Activated naive CD4-positive, alpha-beta T cell treated with anti-CD3 and anti-CD28 coated beads for 36 hours (primary cell): ENCODE data around the gene ENDOV. TPM values are rescaled to one million over a fixed set of nuclear protein-coding genes. Genes with fewer than 3 reads are reported as not detected.

Experiments used
- CTCF ChIA-PET: fragments of 350-600 bp; sonication (Branson Sonifier 250); formaldehyde crosslinking; loops from one replicate; lab custom pipeline; 2021; ENCODE audit warnings: antibody characterized with exemption; lab: Charles Lee
- DNase-seq: peaks from one replicate; pipeline ENCODE4 v3.0.0-alpha.2; 2020
- H3K27ac Mint-ChIP-seq: one replicate; pipeline ENCODE4 v1.8.0; 2021; ENCODE audit warnings: mild to moderate bottlenecking, mixed read lengths
- H3K27me3 Mint-ChIP-seq: one replicate; pipeline ENCODE4 v1.8.0; 2021; ENCODE audit warnings: low read depth, mixed read lengths
- H3K36me3 Mint-ChIP-seq: one replicate; pipeline ENCODE4 v1.8.0; 2021; ENCODE audit warnings: low read depth, mixed read lengths
- H3K4me1 Mint-ChIP-seq: one replicate; pipeline ENCODE4 v1.8.0; 2021; ENCODE audit warnings: low read depth, mixed read lengths
- H3K4me3 Mint-ChIP-seq: one replicate; pipeline ENCODE4 v1.8.0; 2021; ENCODE audit warnings: mild to moderate bottlenecking, moderate library complexity, mixed read lengths
- H3K9me3 Mint-ChIP-seq: one replicate; pipeline ENCODE4 v1.8.0; 2021; ENCODE audit warnings: mixed read lengths
- intact Hi-C: fragments of 100-400 bp; cut with micrococcal nuclease; formaldehyde crosslinking; loops from one replicate; pipeline ENCODE4 v1.15.1; 2023
- total RNA-seq, 2 experiments: library from RNA; stranded (reverse); gene quantifications; one replicate each; pipeline ENCODE4 v1.2.3, GENCODE V29; 2021

The ENDOV gene
- total RNA-seq, 2 experiments from 2014 or later, result 9.0 to 11.7 TPM

DNA sequence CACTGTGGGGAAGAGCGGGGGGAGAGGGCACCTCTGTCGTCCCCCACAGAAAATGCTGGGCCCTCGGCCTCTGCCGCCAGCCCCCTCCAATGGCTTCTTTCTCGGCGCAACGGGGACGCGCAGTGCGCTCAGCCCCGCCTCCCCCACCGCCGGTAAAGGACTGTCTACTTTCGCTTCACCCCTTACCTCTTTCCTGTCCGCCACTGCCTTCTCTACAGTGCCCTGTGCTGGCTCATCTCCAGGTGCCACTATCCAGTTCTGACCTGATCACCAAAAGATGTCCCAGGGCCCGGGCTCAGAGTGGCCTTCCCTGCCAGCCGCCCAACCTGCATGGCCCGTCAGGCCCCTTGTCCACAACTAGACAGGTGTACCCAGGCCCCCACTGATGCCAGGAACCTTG, 7.3 kb downstream of the ENDOV start:
- intact Hi-C loops, result no loop called here
- H3K27me3 Mint-ChIP-seq, result no peaks in the 10 kb centered on the region
- H3K4me1 Mint-ChIP-seq, result peaks cover 8% of the 10 kb centered on the region
- peaks cover 1% of the 10 kb centered on the region for H3K36me3 Mint-ChIP-seq
- CTCF ChIA-PET, result no interaction called here
- no peak for DNase-seq
- H3K9me3 Mint-ChIP-seq, result no peaks in the 10 kb centered on the region
- H3K27ac Mint-ChIP-seq, result no peak overlapping the region
- H3K4me3 Mint-ChIP-seq, result no peak overlapping the region

DNA sequence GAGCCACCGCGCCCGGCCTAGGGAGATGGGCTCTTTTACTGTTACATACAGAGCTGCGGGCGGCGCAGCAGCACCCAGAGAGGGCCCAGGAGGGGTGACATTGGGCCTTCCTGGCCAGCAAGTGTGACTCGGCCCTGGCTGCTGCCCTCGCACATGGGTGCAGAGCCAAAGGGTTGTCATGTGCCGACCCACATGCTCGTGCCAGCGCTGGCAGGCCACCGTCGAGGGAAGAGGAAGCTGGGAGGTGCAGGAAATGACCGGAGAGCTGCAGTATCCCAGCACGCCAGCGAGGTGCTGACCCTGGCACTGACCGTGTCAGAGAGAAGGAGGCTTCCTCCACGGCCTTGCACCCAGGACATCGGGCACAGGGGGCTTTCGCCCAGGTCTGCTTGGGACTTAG, 8.0 kb downstream of the ENDOV start:
- H3K27ac Mint-ChIP-seq, result no peak overlapping the region
- H3K36me3 Mint-ChIP-seq, result no peaks in the 10 kb centered on the region
- H3K9me3 Mint-ChIP-seq, result no peaks in the 10 kb centered on the region
- H3K4me3 Mint-ChIP-seq, result no peak overlapping the region
- CTCF ChIA-PET, result no interaction called here
- H3K4me1 Mint-ChIP-seq, result peaks cover 8% of the 10 kb centered on the region
- no peak for DNase-seq
- intact Hi-C loops, result no loop called here
- no peaks in the 10 kb centered on the region for H3K27me3 Mint-ChIP-seq

DNA sequence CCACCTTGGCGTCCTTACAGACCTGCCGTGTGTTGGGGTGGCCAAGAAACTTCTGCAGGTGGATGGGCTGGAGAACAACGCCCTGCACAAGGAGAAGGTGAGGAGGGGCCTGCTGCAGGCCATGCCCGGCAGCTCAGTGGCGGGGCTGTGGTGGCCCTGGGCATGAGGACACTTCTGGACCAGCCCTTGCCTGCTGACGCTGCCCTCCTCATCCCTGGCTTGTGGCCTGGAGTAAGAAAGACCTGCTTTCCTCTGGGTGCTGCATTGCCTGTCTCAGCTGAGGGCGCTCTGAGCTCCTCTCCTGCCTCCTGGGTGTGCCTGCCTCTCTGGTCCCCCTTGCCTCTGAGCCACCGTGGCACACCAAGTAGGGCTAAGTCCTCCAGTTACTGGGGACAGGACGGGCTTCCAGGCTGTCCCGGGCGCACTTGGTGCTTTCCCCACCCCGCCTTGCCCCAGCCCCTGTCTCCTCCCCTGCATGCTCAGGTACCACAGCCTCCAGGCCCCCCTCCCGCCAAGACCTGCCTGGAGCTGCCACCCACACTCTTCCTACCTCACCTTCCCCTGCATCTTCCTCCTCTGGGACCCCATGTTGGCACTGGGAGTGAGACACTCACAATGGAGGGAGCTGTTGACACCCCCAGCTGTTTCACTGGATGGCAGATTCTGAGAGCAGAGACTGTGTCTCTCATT, 8.7 kb downstream of the ENDOV start:
- CTCF ChIA-PET, result interaction anchor here (0.9 to 1.3 kb wide), 4 partner anchors 8 to 549 kb away, joined by 3 to 4 read pairs (median 3); no protein-coding TSS in a partner anchor
- Mint-ChIP-seq H3K4me1 (peaks cover 8% of the 10 kb centered on the region), H3K36me3 (no peaks in the 10 kb centered on the region), H3K4me3 (no peak overlapping the region), H3K27ac (no peak overlapping the region), H3K27me3 (no peaks in the 10 kb centered on the region), H3K9me3 (no peaks in the 10 kb centered on the region)
- no peak for DNase-seq
- intact Hi-C loops, result no loop called here

DNA sequence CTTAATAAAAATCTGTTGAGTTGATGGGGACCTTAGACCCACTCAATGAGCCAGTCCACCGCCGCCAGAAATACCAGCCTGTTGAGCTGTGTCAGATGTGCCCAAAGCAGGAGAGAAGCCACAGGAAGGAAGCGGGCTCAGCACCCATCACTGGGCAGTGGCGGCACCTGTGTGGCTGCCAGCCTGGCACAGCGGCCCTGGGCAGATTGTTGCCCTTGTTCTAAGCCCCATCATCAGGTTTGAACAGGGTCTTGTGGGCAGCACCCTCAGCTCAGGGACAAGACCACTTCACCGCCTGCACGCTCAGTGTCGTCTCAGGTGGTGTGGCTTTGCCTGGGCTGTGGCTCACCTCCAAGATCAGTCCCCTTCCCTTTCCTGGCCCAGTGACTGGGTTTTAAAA, 9.3 kb downstream of the ENDOV start:
- CTCF ChIA-PET, result interaction anchor here (0.9 to 1.3 kb wide), 4 partner anchors 8 to 549 kb away, joined by 3 to 4 read pairs (median 3); no protein-coding TSS in a partner anchor
- Mint-ChIP-seq H3K27me3 (no peaks in the 10 kb centered on the region), H3K4me3 (no peak overlapping the region), H3K4me1 (peaks cover 8% of the 10 kb centered on the region), H3K27ac (no peak overlapping the region), H3K36me3 (no peaks in the 10 kb centered on the region), H3K9me3 (no peaks in the 10 kb centered on the region)
- no peak for DNase-seq
- intact Hi-C loops, result no loop called here

DNA sequence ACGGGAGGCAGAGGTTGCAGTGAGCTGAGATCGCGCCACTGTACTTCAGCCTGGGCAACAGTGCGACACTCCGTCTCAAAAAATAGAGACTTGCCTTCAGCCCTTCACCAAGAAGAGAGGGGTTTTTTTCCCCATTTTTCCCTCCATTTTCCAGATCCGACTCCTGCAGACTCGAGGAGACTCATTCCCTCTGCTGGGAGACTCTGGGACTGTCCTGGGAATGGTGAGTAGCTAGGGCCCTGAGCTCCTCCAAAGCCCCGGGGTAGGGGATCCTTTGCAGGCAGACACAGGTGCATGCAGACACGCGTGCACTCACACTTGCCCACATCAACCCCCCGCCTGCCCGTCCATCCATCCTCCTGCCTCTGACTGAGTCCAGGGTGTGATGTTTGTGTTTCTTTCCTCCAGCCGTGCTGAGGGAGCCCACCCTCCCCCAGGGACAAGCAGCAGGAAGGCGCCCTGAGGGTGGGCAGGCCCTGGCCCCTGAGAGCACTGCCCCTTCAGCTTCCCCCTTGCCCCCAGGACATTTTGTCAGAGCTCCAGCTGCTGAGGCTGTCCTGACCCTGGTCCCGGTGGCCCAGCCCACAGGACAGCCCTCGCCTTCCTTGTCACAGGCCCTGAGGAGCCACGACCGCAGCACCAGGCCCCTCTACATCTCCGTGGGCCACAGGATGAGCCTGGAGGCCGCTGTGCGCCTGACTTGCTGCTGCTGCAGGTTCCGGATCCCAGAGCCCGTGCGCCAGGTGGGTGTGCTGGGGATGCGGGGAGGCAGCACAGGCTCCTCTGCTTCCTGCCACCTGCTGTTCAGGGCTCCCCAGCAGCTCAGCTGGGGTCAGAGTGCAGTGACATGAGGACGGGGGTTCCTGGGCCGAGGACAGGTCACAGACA, 10.2 kb downstream of the ENDOV start:
- Mint-ChIP-seq H3K4me1 (peaks cover 8% of the 10 kb centered on the region), H3K27me3 (no peaks in the 10 kb centered on the region), H3K9me3 (no peaks in the 10 kb centered on the region), H3K4me3 (no peak overlapping the region), H3K27ac (no peak overlapping the region), H3K36me3 (no peaks in the 10 kb centered on the region)
- CTCF ChIA-PET, result interaction anchor here (1.1 to 1.2 kb wide), 2 partner anchors 9 to 30 kb away, joined by 3 to 4 read pairs; no protein-coding TSS in a partner anchor
- intact Hi-C loops, result loop anchor here (5.0 kb wide), 2 partner anchors 52 to 677 kb away; partner anchors contain the start of gene NPTX1
- DNase-seq, result no peak

DNA sequence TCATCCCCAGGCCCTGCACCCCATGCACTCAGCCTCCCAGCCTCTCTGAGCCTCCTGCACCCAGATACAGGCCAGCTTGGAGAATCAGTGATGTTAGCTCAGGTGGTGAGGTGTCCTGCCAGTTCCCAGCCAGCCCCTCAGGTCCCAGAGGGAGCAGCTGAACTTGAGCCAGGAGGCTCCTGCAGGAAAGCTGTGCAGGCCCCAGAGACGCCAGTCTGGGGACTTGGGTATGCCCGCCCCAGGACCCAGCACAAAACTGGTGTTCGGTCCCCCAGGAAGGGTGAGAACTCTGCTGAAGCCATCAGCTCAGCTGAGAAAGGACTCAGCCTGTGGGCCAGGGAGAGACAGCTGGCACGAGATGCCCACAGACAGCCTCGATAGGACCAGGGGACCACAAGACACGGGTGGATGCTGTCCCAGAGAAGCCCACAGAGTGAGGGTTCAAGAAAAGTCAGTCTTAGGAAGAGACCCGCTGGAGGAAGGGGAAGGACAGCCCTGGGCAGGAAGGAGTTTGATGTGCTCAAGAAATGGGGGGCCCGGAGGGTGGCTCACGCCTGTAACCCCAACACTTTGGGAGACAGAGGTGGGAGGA, 11.0 kb downstream of the ENDOV start:
- H3K4me1 Mint-ChIP-seq, result peaks cover 8% of the 10 kb centered on the region
- DNase-seq, result no peak
- CTCF ChIA-PET, result interaction anchor here (1.1 to 2.1 kb wide), 3 partner anchors 10 to 29 kb away, joined by 3 to 5 read pairs (median 5); no protein-coding TSS in a partner anchor
- no peaks in the 10 kb centered on the region for H3K9me3 Mint-ChIP-seq
- intact Hi-C loops, result loop anchor here (1.0 to 5.0 kb wide), 3 partner anchors 51 to 676 kb away; partner anchors contain the start of gene NPTX1
- no peaks in the 10 kb centered on the region for H3K27me3 Mint-ChIP-seq
- H3K4me3 Mint-ChIP-seq, result no peak overlapping the region
- H3K27ac Mint-ChIP-seq, result no peak overlapping the region
- no peaks in the 10 kb centered on the region for H3K36me3 Mint-ChIP-seq

DNA sequence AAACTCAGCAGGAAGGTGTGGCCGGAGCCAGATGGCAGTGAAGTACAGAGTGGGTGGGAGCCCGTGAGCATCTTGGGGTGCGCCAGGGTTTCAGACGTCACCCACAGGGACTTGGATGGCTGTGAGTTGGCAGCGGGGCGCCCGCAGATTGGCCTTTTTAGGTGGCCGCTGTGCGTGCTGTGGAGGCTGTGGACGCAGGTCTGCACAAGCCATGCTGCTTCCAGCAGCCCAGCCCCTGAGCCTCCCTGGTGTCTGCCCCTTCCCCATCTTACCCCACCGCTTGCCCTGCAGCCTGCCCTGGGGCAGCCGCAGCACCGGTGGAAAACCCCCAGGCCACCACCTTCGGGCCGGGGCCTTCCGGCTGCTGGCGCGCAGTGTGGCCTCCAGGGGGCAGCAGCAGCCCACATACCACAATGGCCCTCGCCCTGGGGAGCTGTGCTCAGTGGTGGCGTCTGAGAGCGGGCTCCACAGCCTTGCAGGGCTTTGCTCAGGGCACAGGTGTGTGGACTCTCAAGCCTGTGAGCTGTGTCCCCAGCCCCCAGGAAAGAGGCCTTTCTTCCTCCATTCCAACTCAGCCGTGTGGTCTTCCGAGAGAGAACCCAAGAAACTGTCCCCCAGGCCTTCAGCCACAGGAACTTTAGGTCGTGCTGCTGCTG, 11.8 kb downstream of the ENDOV start:
- no peak overlapping the region for H3K27ac Mint-ChIP-seq
- CTCF ChIA-PET, result interaction anchor here (0.6 to 2.2 kb wide), 15 partner anchors 11 to 544 kb away, joined by 3 to 20 read pairs (median 4); no protein-coding TSS in a partner anchor
- no peaks in the 10 kb centered on the region for H3K27me3 Mint-ChIP-seq
- intact Hi-C loops, result loop anchor here (1.0 to 5.0 kb wide), 6 partner anchors 51 to 676 kb away; partner anchors contain the start of gene NPTX1
- no peaks in the 10 kb centered on the region for H3K9me3 Mint-ChIP-seq
- H3K4me3 Mint-ChIP-seq, result no peak overlapping the region
- peak; percentile 92 for DNase-seq
- no peaks in the 10 kb centered on the region for H3K36me3 Mint-ChIP-seq
- H3K4me1 Mint-ChIP-seq, result peaks cover 8% of the 10 kb centered on the region

DNA sequence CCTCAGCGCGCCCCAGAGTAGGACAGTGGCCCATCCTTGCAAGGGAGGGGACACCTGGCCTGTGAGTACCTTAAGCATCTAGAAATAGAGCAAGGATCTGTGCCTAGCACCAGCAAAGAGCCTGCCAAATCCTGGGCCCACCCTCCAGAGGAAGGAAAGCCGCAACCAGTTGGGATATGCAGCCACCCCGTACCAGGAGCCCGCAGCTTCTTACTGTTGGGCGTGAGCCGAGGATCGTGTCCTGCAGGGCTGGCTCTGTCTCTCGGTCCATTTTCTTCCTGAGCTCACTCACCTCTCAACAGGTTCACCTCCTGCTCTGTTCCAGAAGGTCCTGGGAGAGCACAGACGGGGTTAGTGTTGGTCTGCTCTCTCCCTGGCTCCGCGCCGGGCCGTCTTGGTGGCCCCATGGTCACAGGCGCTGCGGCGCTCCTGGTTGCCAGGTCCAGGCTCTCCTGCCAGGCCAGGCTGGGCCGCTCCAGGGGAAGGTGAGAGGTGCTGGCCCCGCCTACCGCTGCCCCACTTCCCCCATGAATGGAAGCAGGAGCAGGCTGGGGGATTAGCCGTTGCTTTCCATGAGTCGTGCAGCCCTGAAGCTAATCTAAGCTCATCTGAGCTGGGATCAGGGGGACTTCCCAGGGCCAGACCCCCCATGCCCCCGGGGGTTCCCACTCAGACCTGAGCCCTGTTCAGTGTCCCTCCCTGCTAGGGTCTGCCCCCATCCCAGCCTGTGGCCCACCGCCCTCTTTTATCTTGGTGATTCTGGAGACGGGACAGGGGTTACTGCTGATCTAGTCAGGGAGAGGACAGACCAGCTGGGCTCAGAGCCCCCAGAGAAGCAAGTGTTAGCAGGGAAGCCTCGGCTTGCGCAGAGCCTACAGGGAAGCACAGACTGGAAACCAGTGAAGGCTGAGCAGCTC, 12.7 kb downstream of the ENDOV start:
- Mint-ChIP-seq H3K27ac (no peak overlapping the region), H3K9me3 (no peaks in the 10 kb centered on the region), H3K4me3 (no peak overlapping the region), H3K27me3 (no peaks in the 10 kb centered on the region), H3K4me1 (peaks cover 8% of the 10 kb centered on the region), H3K36me3 (no peaks in the 10 kb centered on the region)
- CTCF ChIA-PET, result interaction anchor here (0.6 to 2.2 kb wide), 17 partner anchors 12 to 545 kb away, joined by 3 to 20 read pairs (median 4); no protein-coding TSS in a partner anchor
- DNase-seq, result no peak
- intact Hi-C loops, result loop anchor here (1.0 to 5.0 kb wide), 5 partner anchors 50 to 675 kb away; partner anchors contain the start of gene NPTX1

DNA sequence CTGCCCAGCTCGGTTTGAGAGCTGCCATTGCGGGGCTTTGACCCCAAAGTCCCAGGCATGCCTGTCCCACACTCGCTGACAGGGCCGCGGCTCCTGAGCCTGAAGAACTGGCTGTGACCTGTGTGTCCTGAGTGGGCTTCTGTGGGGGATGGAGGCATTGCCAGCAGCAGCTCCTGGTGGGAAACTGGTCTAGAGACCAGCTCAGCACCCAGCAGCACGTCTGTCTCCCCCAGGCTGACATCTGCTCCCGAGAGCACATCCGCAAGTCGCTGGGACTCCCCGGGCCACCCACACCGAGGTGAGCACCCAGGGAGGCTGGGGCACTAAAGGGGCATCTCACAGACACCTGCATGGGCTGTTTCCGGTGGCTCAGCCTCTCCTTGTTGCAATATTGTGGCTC, 13.4 kb downstream of the ENDOV start:
- H3K4me3 Mint-ChIP-seq, result no peak overlapping the region
- intact Hi-C loops, result loop anchor here (5.0 kb wide), 2 partner anchors 49 to 674 kb away; partner anchors contain the start of gene NPTX1
- CTCF ChIA-PET, result interaction anchor here (1.1 to 2.2 kb wide), 5 partner anchors 145 to 544 kb away, joined by 3 to 20 read pairs (median 4); no protein-coding TSS in a partner anchor
- H3K27ac Mint-ChIP-seq, result no peak overlapping the region
- no peaks in the 10 kb centered on the region for H3K27me3 Mint-ChIP-seq
- DNase-seq, result no peak
- no peaks in the 10 kb centered on the region for H3K9me3 Mint-ChIP-seq
- peaks cover 8% of the 10 kb centered on the region for H3K4me1 Mint-ChIP-seq
- H3K36me3 Mint-ChIP-seq, result no peaks in the 10 kb centered on the region

DNA sequence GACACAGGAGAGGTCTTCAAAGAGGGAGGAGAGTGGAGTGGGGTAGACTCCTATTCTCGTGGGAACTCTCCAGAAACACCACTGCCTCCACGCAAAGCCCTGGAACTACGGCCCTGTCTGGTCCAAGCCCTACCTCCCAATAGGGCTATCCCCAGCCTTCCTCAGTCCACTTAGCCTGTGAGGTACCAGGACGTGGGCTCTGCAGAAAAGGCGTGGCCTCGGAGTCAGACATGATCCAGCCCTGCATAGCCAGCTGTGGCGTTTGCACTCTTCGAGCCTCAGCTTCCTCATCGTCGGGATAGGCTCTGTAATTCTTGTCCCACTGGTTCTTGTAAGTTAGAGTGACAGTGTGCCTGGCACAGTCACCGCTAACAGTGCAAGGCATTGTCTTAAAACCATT, 13.8 kb downstream of the ENDOV start:
- Mint-ChIP-seq H3K4me1 (peaks cover 8% of the 10 kb centered on the region), H3K4me3 (no peak overlapping the region), H3K27me3 (no peaks in the 10 kb centered on the region), H3K36me3 (no peaks in the 10 kb centered on the region), H3K9me3 (no peaks in the 10 kb centered on the region), H3K27ac (no peak overlapping the region)
- intact Hi-C loops, result loop anchor here (5.0 kb wide), 2 partner anchors 49 to 674 kb away; partner anchors contain the start of gene NPTX1
- DNase-seq, result no peak
- CTCF ChIA-PET, result interaction anchor here (1.1 to 2.2 kb wide), 4 partner anchors 145 to 542 kb away, joined by 3 to 20 read pairs (median 7); no protein-coding TSS in a partner anchor
